Measurements from ENCODE around the gene DCP1A.

DNA sequence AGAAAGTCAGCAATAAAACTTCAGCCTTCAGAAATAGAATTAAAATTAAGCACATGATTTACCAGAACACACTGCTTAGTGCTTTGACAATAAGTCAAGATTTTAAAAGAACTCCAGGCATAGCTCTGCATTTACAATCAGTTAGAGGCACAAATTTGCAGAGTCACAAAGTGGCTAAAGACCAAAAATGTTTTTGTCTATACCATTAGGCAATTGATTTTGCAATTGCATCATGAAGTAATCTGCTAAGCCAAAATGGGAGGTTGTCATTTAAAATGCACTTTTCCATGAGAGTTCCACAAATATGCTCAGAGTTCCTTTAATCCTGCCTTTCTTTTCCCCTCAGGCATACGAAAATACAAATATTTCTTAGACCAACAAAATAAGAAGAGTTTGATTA lies 10.1 kb upstream of the DCP1A start:
- TF ChIP-seq CTCF (IDR thresholded peaks at IDR 0.05) = no peak
- no peak for TF ChIP-seq POLR2A (IDR thresholded peaks at IDR 0.05)
